M059J (cell line): Measurements from ENCODE around the gene PRRC2B. TPM values are rescaled to one million over a fixed set of nuclear protein-coding genes. Genes with fewer than 3 reads are reported as not detected.
"Not testable (repeated sequence)": the region's sequence is repeated elsewhere in the genome, so short reads cannot be mapped to it uniquely, and the experiment has no call there.

ENCODE experiments used
- DNase-seq: peaks from one replicate; pipeline ENCODE4 v3.0.0-alpha.2; 2012; ENCODE audit warnings: low read depth
- total RNA-seq: library from RNA; depleted of rRNA; stranded (reverse); fragments of >200 nt; shearing (Covaris generic); gene quantifications from 2 replicates; pipeline ENCODE4 v1.2.3, GENCODE V29; 2014; rRNA removed

Gene PRRC2B
- total RNA-seq, result 38.2 and 80.5 TPM in 2 replicates

DNA sequence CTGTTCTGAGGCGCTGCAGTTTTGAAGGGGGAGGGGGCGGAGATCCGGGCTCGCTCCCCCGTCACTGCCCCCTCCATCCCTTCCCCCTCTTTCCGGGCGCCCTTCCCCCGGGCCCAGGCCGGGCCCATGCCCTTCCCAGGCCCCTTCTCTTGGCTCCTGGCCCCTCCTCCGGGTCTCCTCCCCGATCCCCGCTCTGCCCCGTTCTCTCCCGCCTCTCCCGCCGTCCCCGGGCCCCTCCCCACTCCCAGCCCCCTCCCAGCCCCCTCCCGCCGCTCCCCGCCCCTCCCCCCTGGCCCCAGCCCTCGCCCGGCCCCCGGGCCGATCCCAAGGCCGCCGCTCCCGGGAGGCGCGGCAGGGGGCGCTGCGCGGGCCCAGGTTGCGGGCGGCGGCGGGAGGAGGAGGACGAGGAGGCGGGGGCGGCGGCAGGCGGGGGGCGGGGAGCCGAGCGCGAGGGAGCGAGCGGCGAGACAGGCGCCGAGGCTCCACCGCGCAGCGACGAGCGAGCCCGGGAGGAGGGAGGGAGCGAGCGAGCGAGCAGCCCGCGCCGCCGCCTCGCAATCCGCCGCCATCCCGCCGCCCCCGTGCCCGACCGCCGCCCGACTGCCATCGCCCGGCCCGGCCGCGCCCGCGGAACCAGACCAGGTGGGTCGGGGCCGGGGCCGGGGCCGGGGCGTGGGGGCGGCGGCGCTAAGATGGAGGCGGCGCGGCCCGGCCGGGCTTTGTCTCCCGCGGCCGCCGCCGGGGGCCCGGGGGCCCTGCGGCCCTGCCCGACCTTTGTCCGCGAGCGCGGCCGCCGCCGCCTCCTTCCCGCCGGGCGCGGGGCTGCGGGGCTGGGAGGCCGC lies at the start of gene PRRC2B:
PRRC2B (plus strand) TSS at position 465 of the 842 bp plus-strand sequence. CDS start 36,059 bp downstream, outside the sequence.
- DNase-seq, result peak; percentile 76

DNA sequence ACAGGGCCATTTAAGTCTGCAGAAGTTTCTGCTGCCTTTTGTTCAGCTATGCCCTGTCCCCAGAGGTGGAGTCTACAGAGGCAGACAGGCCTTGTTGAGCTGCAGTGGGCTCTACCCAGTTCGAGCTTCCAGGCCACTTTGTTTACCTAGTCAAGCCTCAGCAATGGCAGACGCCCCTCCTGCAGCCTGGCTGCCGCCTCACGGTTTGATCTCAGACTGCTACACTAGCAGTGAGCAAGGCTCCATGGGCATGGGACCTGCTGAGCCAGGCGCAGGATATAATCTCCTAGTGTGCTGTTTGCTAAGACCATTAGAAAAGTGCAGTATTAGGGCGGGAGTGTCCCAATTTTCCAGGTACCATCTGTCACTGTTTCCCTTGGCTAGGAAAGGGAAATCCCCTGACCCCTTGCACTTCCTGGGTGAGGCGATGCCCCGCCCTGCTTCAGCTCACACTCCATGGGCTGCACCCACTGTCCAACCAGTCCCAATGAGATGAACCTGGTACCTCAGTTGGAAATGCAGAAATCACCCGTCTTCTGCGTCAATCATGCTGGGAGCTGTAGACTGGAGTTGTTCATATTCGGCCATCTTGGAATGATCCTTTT lies 48.9 kb upstream of the PRRC2B start:
- not testable (repeated sequence) for DNase-seq

DNA sequence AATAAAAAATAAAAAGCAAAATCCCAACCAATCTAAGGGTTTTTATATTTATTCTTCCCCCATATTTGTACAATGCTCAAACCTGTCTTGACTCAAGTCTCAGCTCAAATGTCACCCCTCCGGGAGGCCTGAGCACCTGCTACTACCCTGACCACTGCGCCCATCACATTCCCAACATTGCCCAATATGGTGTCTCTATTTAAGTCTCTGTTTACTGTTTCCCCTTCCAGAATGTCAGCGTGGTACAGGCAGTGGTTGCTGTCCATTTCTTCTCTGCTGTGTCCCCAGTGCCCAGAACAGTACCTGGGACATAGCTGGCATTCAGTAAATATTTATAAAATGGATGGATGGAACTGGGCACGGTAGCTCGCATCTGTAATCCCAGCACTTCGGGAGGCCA lies 47.3 kb upstream of the PRRC2B start:
- no peak for DNase-seq

DNA sequence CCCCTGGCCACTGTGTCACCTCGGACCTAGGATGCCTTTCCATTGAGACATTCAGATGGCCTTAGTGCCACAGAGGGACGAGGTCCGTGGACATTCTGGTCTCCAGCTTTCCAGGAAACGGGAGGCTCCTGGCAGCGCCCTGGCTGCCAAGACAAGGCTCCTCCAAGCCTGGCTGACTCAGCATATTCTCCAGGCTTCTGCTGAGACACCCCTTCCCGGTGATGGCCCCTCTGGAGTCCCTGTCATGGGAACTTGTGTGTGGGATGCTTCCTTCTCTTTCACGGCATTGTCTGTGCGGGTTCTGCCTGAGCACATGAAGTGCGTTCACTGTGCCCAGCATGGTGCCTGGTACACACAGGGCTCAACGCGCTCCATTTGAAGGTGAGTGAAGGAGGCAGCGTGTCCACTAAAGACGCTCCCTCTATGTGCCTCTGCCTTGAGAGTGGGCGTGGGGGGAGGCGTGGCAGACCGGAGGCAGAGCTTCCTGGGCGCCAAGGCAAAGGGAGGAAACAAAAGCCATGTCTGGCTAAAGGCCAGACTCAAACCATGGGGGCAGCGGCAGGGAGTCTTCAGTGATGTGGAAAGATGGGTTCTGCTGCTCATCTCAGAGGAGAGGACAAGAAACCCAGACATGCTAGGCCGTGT lies 46.4 kb upstream of the PRRC2B start:
- no peak for DNase-seq

GRCh38 chr9:131348631-131349521 lies 45.0 kb upstream of the PRRC2B start:
- no peak for DNase-seq

DNA sequence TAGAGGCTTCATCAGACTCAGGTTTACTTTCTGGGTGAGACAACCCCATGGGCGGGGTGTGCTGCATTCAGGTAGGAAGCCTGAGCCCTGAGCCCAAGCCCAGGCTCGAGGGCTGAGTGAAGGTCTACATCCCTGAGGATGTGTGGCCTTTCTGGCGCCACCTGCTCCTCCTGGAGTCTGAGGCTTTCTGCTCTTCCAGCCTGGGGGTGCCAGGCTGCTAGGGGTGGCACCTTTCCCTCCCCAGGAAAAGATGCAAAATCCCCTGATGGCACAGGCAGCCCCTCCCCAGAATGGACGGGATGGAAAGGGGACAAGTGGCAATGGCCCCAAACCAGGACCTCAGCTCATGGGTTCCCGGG lies 44.4 kb upstream of the PRRC2B start:
- DNase-seq, result no peak

DNA sequence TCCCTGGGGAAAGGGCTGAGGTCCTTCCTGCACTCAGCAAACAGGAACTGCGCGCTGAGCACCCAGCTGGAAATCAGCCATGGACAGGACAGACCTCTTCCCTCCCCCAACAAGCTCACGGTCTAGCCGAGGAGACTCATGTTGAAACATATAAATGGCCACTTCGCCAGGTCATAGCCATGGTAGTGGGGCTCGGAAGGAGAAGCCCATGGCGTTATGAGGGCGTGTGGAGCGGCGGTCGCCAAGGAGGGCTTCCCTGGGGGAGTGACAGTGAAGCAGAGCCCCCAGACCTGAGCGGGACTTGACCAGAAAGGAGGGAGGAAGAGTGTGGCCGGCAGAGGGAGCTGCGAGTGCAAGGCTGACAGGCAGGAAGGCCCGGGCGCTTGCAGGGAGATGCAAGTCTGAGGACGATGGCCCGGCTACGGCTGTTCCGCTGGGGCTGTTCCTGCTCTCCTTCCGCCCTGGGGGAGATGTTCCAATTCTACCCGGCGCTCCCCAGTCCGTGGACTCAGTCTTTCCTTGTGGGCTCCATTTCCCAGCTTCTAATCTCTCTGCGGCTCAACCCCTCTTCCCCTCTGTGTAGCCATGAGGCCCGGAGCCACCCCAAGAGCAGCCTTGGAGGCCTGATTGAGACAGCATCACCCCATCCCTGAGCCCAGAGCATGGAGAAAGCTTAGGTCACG lies 43.9 kb upstream of the PRRC2B start:
- peak; percentile 81 for DNase-seq

DNA sequence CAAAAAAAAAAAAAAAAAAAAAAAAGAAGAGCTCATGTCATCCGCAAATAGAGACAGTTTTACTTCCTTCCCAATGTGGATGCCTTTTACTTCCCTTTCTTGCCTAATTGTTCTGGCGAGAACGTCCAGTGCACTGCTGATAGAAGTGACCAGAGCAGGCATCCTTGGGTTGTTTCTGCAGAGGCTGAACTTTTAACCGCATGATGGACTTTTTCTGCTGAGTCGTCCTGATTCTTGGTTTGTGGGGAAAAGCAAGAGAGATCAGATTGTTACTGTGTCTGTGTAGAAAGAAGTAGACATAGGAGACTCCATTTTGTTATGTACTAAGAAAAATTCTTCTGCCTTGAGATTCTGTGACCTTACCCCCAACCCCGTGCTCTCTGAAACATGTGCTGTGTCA lies 37.4 kb upstream of the PRRC2B start:
- DNase-seq, result not testable (repeated sequence)

DNA sequence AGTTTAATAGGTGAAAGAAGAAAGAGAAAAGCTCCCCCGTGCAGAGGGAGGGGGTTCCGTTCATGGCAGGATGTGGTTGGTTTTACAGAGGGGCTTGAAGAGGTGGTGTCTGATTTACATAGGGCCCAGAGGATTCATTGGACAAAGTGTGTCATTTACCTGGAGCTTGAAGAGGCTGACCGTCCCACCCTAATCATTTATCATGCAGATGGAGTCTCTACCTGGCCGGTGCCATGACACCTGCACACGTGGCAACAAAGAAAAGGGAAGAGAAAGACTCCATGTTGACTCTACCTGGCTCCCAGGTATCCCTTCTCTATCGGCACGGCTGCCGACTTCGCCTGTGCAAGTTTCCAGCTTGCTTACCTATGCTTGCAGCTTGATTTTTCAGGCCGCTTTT lies 35.3 kb upstream of the PRRC2B start:
- no peak for DNase-seq

GRCh38 chr9:131361202-131361833 lies 32.6 kb upstream of the PRRC2B start:
- peak; percentile 86 for DNase-seq

- no peak for DNase-seq
These were observed 28.3 kb upstream of the PRRC2B start for GRCh38 chr9:131365546-131365945.

DNA sequence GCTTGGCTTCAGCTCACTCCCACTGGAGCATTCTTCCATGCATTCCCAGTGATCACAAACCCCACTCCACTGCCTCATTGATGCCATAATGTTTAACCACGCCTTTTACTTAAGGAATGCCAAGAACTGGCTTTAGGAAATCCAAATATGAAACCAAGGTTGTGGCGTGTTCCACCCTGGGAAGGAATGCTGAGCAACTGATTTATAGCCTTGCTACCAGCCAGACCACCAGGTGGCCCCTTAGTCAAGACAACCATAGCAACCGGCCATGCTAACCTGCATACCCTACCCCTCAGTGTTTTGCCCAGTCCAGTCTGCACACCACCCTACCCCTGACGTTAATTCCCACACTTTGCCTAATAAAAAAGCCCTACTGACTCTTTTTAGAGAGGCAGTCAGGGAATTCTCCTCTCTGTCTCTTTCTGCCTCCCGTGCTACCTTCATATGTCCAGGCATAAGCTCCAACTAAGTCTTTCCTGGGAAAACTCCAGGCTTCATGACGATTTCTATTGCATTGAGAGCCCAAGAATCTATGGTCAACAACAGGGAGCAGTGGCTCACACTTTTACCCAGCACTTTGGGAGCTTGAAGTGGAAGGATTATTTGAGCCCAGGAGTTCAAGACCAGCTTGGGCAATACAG lies 27.0 kb upstream of the PRRC2B start:
- peak; percentile 49 for DNase-seq

DNA sequence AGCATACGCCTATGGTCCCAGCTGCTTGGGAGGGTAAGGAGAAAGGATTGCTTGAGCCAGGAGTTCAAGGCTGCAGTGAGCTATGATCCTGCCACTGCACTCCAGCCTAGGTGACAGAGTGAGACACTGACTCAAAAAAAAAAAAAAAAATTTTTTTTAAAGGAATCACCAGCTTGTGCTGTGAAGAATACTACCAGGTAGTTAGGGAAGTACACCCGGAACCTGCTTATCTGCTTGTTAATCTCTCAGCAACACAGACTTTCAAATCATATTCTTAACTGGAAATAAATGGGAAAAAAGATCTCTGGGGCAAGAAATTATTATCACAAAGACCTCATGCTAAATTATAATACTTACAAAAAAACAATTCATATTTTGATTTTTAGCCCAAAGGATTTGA lies 26.4 kb upstream of the PRRC2B start:
- DNase-seq, result no peak

DNA sequence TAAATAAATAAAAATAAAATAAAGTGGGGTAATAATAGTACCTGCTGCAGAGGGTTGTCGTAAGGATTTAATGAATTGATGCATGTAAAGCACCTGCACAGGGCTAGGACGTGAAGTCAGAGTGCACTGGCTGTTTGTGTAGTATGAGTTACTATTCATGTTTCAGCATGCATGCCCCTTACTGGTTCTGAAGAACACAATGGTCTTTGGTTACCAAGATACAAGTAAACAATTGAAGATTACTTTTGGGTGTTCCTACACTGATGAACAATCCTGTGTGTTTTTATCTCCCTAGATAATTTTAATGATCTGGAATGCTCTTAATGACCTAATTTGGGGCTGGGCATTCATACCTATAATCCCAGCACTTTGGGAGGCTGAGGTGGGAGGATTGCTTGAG lies 23.2 kb upstream of the PRRC2B start:
- peak; percentile 23 for DNase-seq

- not testable (repeated sequence) for DNase-seq
These were observed 21.3 kb upstream of the PRRC2B start for GRCh38 chr9:131372599-131372973.

DNA sequence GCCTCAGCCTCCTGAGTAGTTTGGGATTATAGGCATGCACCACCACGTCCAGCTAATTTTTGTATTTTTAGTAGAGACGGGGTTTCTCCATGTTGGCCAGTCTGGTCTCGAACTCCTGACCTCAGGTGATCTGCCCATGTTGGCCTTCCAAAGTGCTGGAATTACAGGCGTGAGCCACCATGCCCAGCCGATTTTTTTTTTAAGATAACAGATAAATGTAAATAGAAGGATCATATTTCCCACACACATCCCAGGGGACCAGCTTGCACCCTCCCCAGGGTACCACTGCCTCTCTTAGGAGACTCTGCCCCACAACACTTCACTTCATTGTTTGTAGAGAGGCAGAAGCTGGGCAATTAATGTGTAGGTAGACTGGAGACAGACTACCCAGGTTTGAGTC lies 19.2 kb upstream of the PRRC2B start:
- not testable (repeated sequence) for DNase-seq

- DNase-seq, result no peak
These were observed 14.8 kb upstream of the PRRC2B start for GRCh38 chr9:131379056-131379455.

GRCh38 chr9:131382850-131383729 lies 10.8 kb upstream of the PRRC2B start:
- peak; percentile 84 for DNase-seq

- DNase-seq, result no peak
These were observed 8.6 kb upstream of the PRRC2B start for GRCh38 chr9:131385296-131385695.
